Prostate gland (tissue), 2 donors: ENCODE data around the gene MRPL51. TPM values are rescaled to one million over a fixed set of nuclear protein-coding genes. Genes with fewer than 3 reads are reported as not detected.

Source experiments
- DNase-seq: peaks from one replicate; pipeline ENCODE4 v3.0.0-alpha.2; 2019; ENCODE audit warnings: low spot score
- H3K27ac ChIP-seq, 2 donors: fragments of 200-600 bp; sonication (generic); 2 replicates each; pipeline ENCODE4 v1.5.1; 2017 to 2019
- H3K27me3 ChIP-seq: fragments of 200-600 bp; sonication (generic); replicated peaks from 2 replicates; pipeline ENCODE4 v1.5.1; 2019; ENCODE audit not compliant: insufficient read depth
- H3K36me3 ChIP-seq, 2 donors: fragments of 200-600 bp; sonication (generic); 1 replicate in 1 of 2; 2 replicates in 1 of 2; pipeline versions ENCODE4 v1.5.1 to v1.8.1; 2017 to 2019
- H3K4me1 ChIP-seq: fragments of 200-600 bp; sonication (generic); replicated peaks from 2 replicates; pipeline ENCODE4 v1.5.1; 2019
- H3K4me3 ChIP-seq, 2 donors: fragments of 200-600 bp; sonication (generic); 2 replicates each; pipeline ENCODE4 v1.5.1; 2017 to 2019
- H3K9me3 ChIP-seq: fragments of 200-600 bp; sonication (generic); 2 replicates; pipeline ENCODE4 v1.5.1; 2017
- POLR2A ChIP-seq: fragments of 450-650 bp; IDR thresholded peaks from one replicate; pipeline ENCODE4 v1.6.1; 2016; ENCODE audit warnings: antibody characterized with exemption, mild to moderate bottlenecking
- POLR2AphosphoS5 ChIP-seq: sonication (generic); formaldehyde crosslinking; IDR thresholded peaks from one replicate; pipeline ENCODE4 v1.6.1; 2017; ENCODE audit warnings: antibody characterized with exemption
- WGBS: methylation state at CpG from one replicate; pipeline ENCODE4 v1.1.5; 2018; 5-methylcytosine and 5-hydroxymethylcytosine counted together
- intact Hi-C: fragments of 100-400 bp; cut with DNase I; formaldehyde crosslinking; loops from one replicate; pipeline ENCODE4 v1.14.2; 2022
- total RNA-seq, 2 donors: library from RNA; depleted of rRNA; stranded (reverse); fragments of >200 nt; gene quantifications; one replicate each; pipeline ENCODE4 v1.1.0, GENCODE V29; 2016
- TF ChIP-seq, protein P1 (sequence below), 4 experiments: fragments of 200-600 bp in 2 of 4; fragments of 450-650 bp in 2 of 4; sonication (generic) in 2 of 4; IDR thresholded peaks; 1 replicate in 3 of 4; 2 replicates in 1 of 4; pipeline ENCODE4 v1.5.1; 2016 to 2019; ENCODE audit warnings: antibody characterized with exemption in 4 of 4, mild to moderate bottlenecking in 2 of 4, moderate library complexity in 2 of 4

Gene MRPL51
- total RNA-seq, 2 donors from 2014 or later, result 70.3 to 80.2 TPM

DNA sequence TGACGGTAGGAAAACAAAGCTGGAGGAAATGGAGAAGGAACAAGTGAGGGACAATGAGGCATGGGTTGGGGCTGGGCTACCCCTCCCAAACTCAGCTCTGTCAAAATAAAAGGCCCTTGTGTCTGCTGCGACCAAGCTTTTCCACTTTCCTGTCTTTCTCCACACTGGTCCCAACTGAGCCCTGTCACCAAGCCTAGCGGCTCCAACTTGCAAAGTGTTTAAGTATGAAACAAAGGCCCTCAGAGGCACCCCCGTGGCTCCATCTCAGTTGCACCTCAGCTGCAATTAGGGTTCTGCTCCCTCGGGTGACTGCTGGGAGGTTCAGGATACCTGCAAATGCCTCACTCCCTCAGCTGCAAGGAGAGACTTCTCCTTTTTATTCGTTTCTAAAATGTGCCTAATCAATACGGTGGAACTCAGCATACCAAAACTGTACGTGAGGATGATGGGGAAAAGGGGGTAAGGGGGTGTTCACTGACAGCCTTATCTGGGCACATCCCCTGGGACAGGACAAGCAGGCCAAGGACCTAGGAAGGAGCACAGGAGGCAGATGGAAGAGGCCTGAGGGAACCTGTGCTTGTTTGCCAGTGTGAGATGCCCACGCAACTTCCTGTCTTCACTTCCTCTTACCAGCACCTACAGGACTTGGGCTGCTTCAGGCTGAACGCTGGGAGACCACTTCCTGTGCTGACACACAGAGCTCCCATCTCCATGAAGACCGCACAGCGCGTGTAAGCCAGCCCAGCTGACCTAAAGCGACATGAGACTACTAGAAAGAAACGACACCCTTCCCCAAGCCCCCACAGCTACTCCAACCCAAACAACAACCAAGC is 31.4 kb downstream of the MRPL51 start:
- intact Hi-C loops, result loop anchor here (2.0 kb wide), 1 partner anchor 135 kb away; no protein-coding TSS in a partner anchor
- peak overlapping the region in 1 of 2 donors; percentile 10 for H3K27ac ChIP-seq
- no peak overlapping the region for H3K4me3 ChIP-seq
- H3K36me3 ChIP-seq, result peaks cover 0 to 18% of the 10 kb centered on the region in 2 donors
- WGBS, result 75% methylated on average over 15 of the region's 15 CpGs
- no peaks in the 10 kb centered on the region for H3K9me3 ChIP-seq
- DNase-seq, result peak; percentile 24
- H3K4me1 ChIP-seq, result no peaks in the 10 kb centered on the region
- no peaks in the 10 kb centered on the region for H3K27me3 ChIP-seq
- no peak for TF ChIP-seq POLR2A
- TF ChIP-seq, protein P1, sequence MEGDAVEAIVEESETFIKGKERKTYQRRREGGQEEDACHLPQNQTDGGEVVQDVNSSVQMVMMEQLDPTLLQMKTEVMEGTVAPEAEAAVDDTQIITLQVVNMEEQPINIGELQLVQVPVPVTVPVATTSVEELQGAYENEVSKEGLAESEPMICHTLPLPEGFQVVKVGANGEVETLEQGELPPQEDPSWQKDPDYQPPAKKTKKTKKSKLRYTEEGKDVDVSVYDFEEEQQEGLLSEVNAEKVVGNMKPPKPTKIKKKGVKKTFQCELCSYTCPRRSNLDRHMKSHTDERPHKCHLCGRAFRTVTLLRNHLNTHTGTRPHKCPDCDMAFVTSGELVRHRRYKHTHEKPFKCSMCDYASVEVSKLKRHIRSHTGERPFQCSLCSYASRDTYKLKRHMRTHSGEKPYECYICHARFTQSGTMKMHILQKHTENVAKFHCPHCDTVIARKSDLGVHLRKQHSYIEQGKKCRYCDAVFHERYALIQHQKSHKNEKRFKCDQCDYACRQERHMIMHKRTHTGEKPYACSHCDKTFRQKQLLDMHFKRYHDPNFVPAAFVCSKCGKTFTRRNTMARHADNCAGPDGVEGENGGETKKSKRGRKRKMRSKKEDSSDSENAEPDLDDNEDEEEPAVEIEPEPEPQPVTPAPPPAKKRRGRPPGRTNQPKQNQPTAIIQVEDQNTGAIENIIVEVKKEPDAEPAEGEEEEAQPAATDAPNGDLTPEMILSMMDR (IDR thresholded peaks at IDR 0.05), result no peak
- no peak for TF ChIP-seq POLR2AphosphoS5

DNA sequence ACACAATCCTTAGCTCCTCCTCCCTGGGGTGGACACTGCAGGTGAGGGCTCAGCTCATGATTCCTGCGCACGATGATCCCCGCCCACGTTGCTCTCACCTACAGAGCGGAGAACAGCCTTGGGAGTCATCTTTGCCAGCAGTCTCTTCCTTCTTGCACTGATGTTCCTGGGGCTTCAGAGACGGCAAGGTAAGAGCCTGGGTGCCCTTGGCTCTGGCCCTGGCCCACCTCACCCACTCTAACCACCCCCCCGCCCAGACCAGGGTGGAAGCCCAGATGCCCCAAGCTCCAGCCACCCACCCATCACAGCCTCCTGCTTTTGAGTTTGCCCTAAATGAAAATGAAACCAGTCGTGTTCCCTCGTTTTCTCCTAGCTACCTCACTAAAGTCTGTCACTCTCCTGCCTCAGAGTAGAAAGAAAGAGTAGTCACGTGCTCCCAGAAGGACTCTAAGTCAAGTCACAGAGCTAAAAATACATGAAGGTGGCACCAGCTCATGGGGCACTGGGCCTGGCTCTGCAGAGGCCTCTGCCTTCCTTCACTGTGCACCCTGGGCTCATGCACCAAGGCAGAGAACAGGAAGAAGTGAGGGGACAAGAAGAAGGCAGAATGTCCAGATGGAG is 32.2 kb downstream of the MRPL51 start:
- Histone ChIP-seq H3K36me3 (peaks cover 0 to 18% of the 10 kb centered on the region in 2 donors), H3K4me3 (no peak overlapping the region), H3K4me1 (no peaks in the 10 kb centered on the region), H3K27ac (peak overlapping the region in 1 of 2 donors; percentile 10), H3K9me3 (no peaks in the 10 kb centered on the region), H3K27me3 (no peaks in the 10 kb centered on the region)
- intact Hi-C loops, result no loop called here
- no peak for DNase-seq
- TF ChIP-seq POLR2AphosphoS5, result no peak
- TF ChIP-seq, protein P1 (IDR thresholded peaks at IDR 0.05), result no peak
- TF ChIP-seq POLR2A, result no peak
- 77% methylated on average over 10 of the region's 10 CpGs for WGBS

DNA sequence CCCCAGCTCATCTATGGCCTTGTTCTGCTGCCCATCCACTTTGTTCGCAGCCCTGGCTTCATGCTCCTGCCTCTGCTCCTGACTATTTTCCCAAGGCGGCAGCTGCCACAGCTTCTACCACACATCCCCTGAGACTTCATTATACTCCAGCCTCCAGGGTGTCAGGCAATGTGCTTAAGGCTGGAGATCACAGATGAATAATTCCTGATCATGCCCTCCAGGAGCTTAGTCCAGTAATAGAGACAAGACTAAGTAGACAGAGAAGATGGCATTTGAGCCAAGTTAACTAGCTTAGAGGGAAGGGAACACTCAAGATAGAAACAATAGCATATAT is 34.1 kb downstream of the MRPL51 start:
- H3K27ac ChIP-seq, result no peak overlapping the region
- TF ChIP-seq POLR2A, result no peak
- TF ChIP-seq, protein P1 (IDR thresholded peaks at IDR 0.05), result no peak
- TF ChIP-seq POLR2AphosphoS5, result no peak
- peaks cover 0 to 18% of the 10 kb centered on the region in 2 donors for H3K36me3 ChIP-seq
- H3K27me3 ChIP-seq, result no peaks in the 10 kb centered on the region
- H3K4me3 ChIP-seq, result no peak overlapping the region
- no peaks in the 10 kb centered on the region for H3K4me1 ChIP-seq
- DNase-seq, result no peak
- intact Hi-C loops, result no loop called here
- H3K9me3 ChIP-seq, result no peaks in the 10 kb centered on the region
- WGBS, result 100% methylated on average over 2 of the region's 2 CpGs

DNA sequence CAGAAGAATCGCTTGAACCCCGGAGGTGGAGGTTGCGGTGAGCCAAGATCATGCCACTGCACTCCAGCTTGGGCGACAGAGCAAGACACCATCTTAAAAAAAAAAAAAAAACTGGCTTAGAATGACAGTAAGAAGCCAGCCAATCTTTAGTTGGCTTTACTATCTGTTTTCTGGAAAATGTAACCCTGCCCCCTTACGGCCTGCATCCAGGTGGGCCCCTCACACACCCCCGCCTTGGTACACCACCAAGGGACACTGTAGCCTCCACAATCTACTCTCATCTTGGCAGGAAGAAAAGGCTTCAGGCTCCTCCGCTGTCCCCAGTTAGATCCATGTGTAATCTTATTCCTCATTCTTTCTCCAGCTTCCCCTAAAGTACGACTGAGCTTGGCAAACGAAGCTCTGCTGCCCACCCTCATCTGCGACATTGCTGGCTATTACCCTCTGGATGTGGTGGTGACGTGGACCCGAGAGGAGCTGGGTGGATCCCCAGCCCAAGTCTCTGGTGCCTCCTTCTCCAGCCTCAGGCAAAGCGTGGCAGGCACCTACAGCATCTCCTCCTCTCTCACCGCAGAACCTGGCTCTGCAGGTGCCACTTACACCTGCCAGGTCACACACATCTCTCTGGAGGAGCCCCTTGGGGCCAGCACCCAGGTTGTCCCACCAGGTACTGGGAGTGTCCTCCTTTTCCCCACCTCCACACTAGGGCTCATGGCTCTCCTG is 34.6 kb downstream of the MRPL51 start:
- Histone ChIP-seq H3K27me3 (no peaks in the 10 kb centered on the region), H3K4me1 (peaks cover under 1% of the 10 kb centered on the region), H3K36me3 (peaks cover 0 to 15% of the 10 kb centered on the region in 2 donors), H3K4me3 (no peak overlapping the region), H3K9me3 (no peaks in the 10 kb centered on the region), H3K27ac (no peak overlapping the region)
- no peak for DNase-seq
- intact Hi-C loops, result no loop called here
- TF ChIP-seq, protein P1 (IDR thresholded peaks at IDR 0.05), result no peak
- TF ChIP-seq POLR2AphosphoS5 (no peak), POLR2A (no peak)
- WGBS, result 90% methylated on average over 14 of the region's 14 CpGs
